Measurements from ENCODE around the gene KCNE4.

KCNE4 gene

GRCh38 chr2:223040527-223040926 lies 11.5 kb upstream of the KCNE4 start:
- no peak for DNase-seq

GRCh38 chr2:223041527-223042109 lies 10.4 kb upstream of the KCNE4 start:
- peak in 5 of 56 donors; percentile 5 to 37 (median 22) for DNase-seq

- DNase-seq: no peak
Measured at GRCh38 chr2:223042284-223042683, 9.7 kb upstream of the KCNE4 start.

- no peak for DNase-seq
Measured at GRCh38 chr2:223042704-223043118, 9.3 kb upstream of the KCNE4 start.

- DNase-seq: no peak
Measured at GRCh38 chr2:223043164-223043941, 8.6 kb upstream of the KCNE4 start.

- no peak for DNase-seq
Measured at GRCh38 chr2:223044092-223044836, 7.7 kb upstream of the KCNE4 start.

GRCh38 chr2:223044916-223045700 lies 6.9 kb upstream of the KCNE4 start:
- no peak for DNase-seq

- DNase-seq: no peak
Measured at GRCh38 chr2:223046470-223047040, 5.4 kb upstream of the KCNE4 start.

GRCh38 chr2:223047260-223047761 lies 4.7 kb upstream of the KCNE4 start:
- no peak for DNase-seq

GRCh38 chr2:223048519-223048918 lies 3.5 kb upstream of the KCNE4 start:
- no peak for DNase-seq

GRCh38 chr2:223049356-223049755 lies 2.6 kb upstream of the KCNE4 start:
- DNase-seq: no peak

GRCh38 chr2:223050188-223050587 lies 1.8 kb upstream of the KCNE4 start:
- no peak for DNase-seq

GRCh38 chr2:223050900-223051504 lies 988 bp upstream of the KCNE4 start:
- no peak for DNase-seq

GRCh38 chr2:223052548-223053483 lies 826 bp downstream of the KCNE4 start:
- peak in 1 of 56 donors; percentile 12 for DNase-seq

GRCh38 chr2:223053484-223054192 lies 1.6 kb downstream of the KCNE4 start:
- DNase-seq: no peak

GRCh38 chr2:223054193-223054781 lies 2.3 kb downstream of the KCNE4 start:
- peak in 3 of 56 donors; percentile 7 to 38 (median 35) for DNase-seq

- DNase-seq: no peak
Measured at GRCh38 chr2:223055140-223055539, 3.1 kb downstream of the KCNE4 start.

- no peak for DNase-seq
Measured at GRCh38 chr2:223055836-223056235, 3.8 kb downstream of the KCNE4 start.

Data from nucleus accumbens (tissue), 56 donors.